ENCODE measurements around the gene SLC2A9. TPM values are rescaled to one million over a fixed set of nuclear protein-coding genes. Genes with fewer than 3 reads are reported as not detected.

The SLC2A9 gene
- total RNA-seq, 1 donor from 2014 or later = 0.54 TPM

- no peaks in the 10 kb centered on the region for H3K79me2 ChIP-seq (ENCODE audit: insufficient read depth, low read length)
- no peaks in the 10 kb centered on the region for H4K20me1 ChIP-seq (ENCODE audit: insufficient read depth, low read length)
- DNase-seq (ENCODE audit: low read depth) (no peak), FAIRE-seq (no peak)
- peaks cover 7% of the 10 kb centered on the region for H3K9me3 Mint-ChIP-seq (ENCODE audit: unreplicated experiment)
- H3K36me3 Mint-ChIP-seq (ENCODE audit: low read depth, unreplicated experiment) = peaks cover 2% of the 10 kb centered on the region
- H3K27me3 Mint-ChIP-seq (ENCODE audit: low read depth, unreplicated experiment) = peaks cover 42% of the 10 kb centered on the region
- H3K9ac ChIP-seq (ENCODE audit: low read length) = no peak overlapping the region
- H3K9me3 ChIP-seq (ENCODE audit: insufficient read depth, low read depth, low read length) = no peaks in the 10 kb centered on the region
- no peaks in the 10 kb centered on the region for H3K27me3 ChIP-seq (ENCODE audit: insufficient read depth, low read length)
- no peak overlapping the region for H2AFZ ChIP-seq (ENCODE audit: low read depth, low read length)
- H3K4me3 Mint-ChIP-seq (ENCODE audit: unreplicated experiment) = no peak overlapping the region
- H3K4me1 ChIP-seq (ENCODE audit: insufficient read depth, low read length) = no peaks in the 10 kb centered on the region
- no peaks in the 10 kb centered on the region for H3K36me3 ChIP-seq (ENCODE audit: insufficient read depth, low read length)
- H3K4me3 ChIP-seq (ENCODE audit: insufficient read depth, low read depth, low read length) = no peak overlapping the region
- TF ChIP-seq EZH2 (IDR thresholded peaks at IDR 0.05; ENCODE audit: insufficient read depth, low read length) (no peak), CTCF (IDR thresholded peaks at IDR 0.05; ENCODE audit: insufficient read depth, low read depth, low read length) (no peak)
- H3K4me2 ChIP-seq (ENCODE audit: low read length) = no peak overlapping the region
- H3K27ac Mint-ChIP-seq (ENCODE audit: unreplicated experiment) = no peak overlapping the region
- no peak overlapping the region for H3K27ac ChIP-seq (ENCODE audit: low read depth, low read length)
- peaks cover 20% of the 10 kb centered on the region for H3K4me1 Mint-ChIP-seq (ENCODE audit: low read depth, unreplicated experiment)
Measured at GRCh38 chr4:9927341-9928007, 93.8 kb downstream of the SLC2A9 start.

- no peak overlapping the region for H3K27ac ChIP-seq (ENCODE audit: low read depth, low read length)
- no peak overlapping the region for H2AFZ ChIP-seq (ENCODE audit: low read depth, low read length)
- peaks cover 34% of the 10 kb centered on the region for H3K27me3 Mint-ChIP-seq (ENCODE audit: low read depth, unreplicated experiment)
- DNase-seq (ENCODE audit: low read depth) (no peak), FAIRE-seq (no peak)
- H3K27me3 ChIP-seq (ENCODE audit: insufficient read depth, low read length) = no peaks in the 10 kb centered on the region
- no peak overlapping the region for H3K4me3 Mint-ChIP-seq (ENCODE audit: unreplicated experiment)
- H3K36me3 ChIP-seq (ENCODE audit: insufficient read depth, low read length) = no peaks in the 10 kb centered on the region
- peaks cover 20% of the 10 kb centered on the region for H3K4me1 Mint-ChIP-seq (ENCODE audit: low read depth, unreplicated experiment)
- no peaks in the 10 kb centered on the region for H3K9me3 ChIP-seq (ENCODE audit: insufficient read depth, low read depth, low read length)
- no peak overlapping the region for H3K9ac ChIP-seq (ENCODE audit: low read length)
- no peaks in the 10 kb centered on the region for H3K4me1 ChIP-seq (ENCODE audit: insufficient read depth, low read length)
- peaks cover 2% of the 10 kb centered on the region for H3K36me3 Mint-ChIP-seq (ENCODE audit: low read depth, unreplicated experiment)
- TF ChIP-seq CTCF (IDR thresholded peaks at IDR 0.05; ENCODE audit: insufficient read depth, low read depth, low read length) (no peak), EZH2 (IDR thresholded peaks at IDR 0.05; ENCODE audit: insufficient read depth, low read length) (no peak)
- H4K20me1 ChIP-seq (ENCODE audit: insufficient read depth, low read length) = no peaks in the 10 kb centered on the region
- no peak overlapping the region for H3K4me2 ChIP-seq (ENCODE audit: low read length)
- H3K4me3 ChIP-seq (ENCODE audit: insufficient read depth, low read depth, low read length) = no peak overlapping the region
- peaks cover 4% of the 10 kb centered on the region for H3K9me3 Mint-ChIP-seq (ENCODE audit: unreplicated experiment)
- H3K27ac Mint-ChIP-seq (ENCODE audit: unreplicated experiment) = no peak overlapping the region
- H3K79me2 ChIP-seq (ENCODE audit: insufficient read depth, low read length) = no peaks in the 10 kb centered on the region
Measured at GRCh38 chr4:9926586-9926985, 94.7 kb downstream of the SLC2A9 start.

- H3K4me1 ChIP-seq (ENCODE audit: insufficient read depth, low read length) = no peaks in the 10 kb centered on the region
- H3K36me3 Mint-ChIP-seq (ENCODE audit: low read depth, unreplicated experiment) = peaks cover 2% of the 10 kb centered on the region
- no peak overlapping the region for H3K4me2 ChIP-seq (ENCODE audit: low read length)
- no peak overlapping the region for H3K4me3 Mint-ChIP-seq (ENCODE audit: unreplicated experiment)
- H3K9me3 ChIP-seq (ENCODE audit: insufficient read depth, low read depth, low read length) = no peaks in the 10 kb centered on the region
- H3K27me3 Mint-ChIP-seq (ENCODE audit: low read depth, unreplicated experiment) = peaks cover 35% of the 10 kb centered on the region
- peak overlapping the region; percentile 91 for H3K27ac Mint-ChIP-seq (ENCODE audit: unreplicated experiment)
- H4K20me1 ChIP-seq (ENCODE audit: insufficient read depth, low read length) = no peaks in the 10 kb centered on the region
- H3K79me2 ChIP-seq (ENCODE audit: insufficient read depth, low read length) = no peaks in the 10 kb centered on the region
- H3K9ac ChIP-seq (ENCODE audit: low read length) = no peak overlapping the region
- peaks cover 4% of the 10 kb centered on the region for H3K9me3 Mint-ChIP-seq (ENCODE audit: unreplicated experiment)
- no peaks in the 10 kb centered on the region for H3K36me3 ChIP-seq (ENCODE audit: insufficient read depth, low read length)
- H2AFZ ChIP-seq (ENCODE audit: low read depth, low read length) = no peak overlapping the region
- DNase-seq (ENCODE audit: low read depth) (no peak), FAIRE-seq (no peak)
- H3K27ac ChIP-seq (ENCODE audit: low read depth, low read length) = no peak overlapping the region
- TF ChIP-seq EZH2 (IDR thresholded peaks at IDR 0.05; ENCODE audit: insufficient read depth, low read length) (no peak), CTCF (IDR thresholded peaks at IDR 0.05; ENCODE audit: insufficient read depth, low read depth, low read length) (no peak)
- H3K4me1 Mint-ChIP-seq (ENCODE audit: low read depth, unreplicated experiment) = peaks cover 20% of the 10 kb centered on the region
- H3K4me3 ChIP-seq (ENCODE audit: insufficient read depth, low read depth, low read length) = no peak overlapping the region
- peaks cover 2% of the 10 kb centered on the region for H3K27me3 ChIP-seq (ENCODE audit: insufficient read depth, low read length)
Measured at GRCh38 chr4:9925750-9926439, 95.4 kb downstream of the SLC2A9 start.

Data from astrocyte (in vitro differentiated cells and primary cell).